CD4-positive, alpha-beta T cell treated with Interleukin-6 for 4 hours (primary cell): ENCODE data around the gene TNRC18.
A peak's percentile ranks its signal among the peaks of the same experiment; 100 is the strongest.
"Not testable (repeated sequence)": the region's sequence is repeated elsewhere in the genome, so short reads cannot be mapped to it uniquely, and the experiment has no call there.

Source experiments
- DNase-seq: peaks from one replicate; pipeline ENCODE4 v3.0.0-alpha.2; 2020; ENCODE audit warnings: mixed read lengths

Gene TNRC18

GRCh38 chr7:5313076-5313885 is 110.4 kb downstream of the TNRC18 start:
- DNase-seq: not testable (repeated sequence)

- not testable (repeated sequence) for DNase-seq
Observed at GRCh38 chr7:5312276-5313070, 111.2 kb downstream of the TNRC18 start.

GRCh38 chr7:5310822-5311405 is 112.7 kb downstream of the TNRC18 start:
- no peak for DNase-seq

- DNase-seq: no peak
Observed at GRCh38 chr7:5309146-5309545, 114.5 kb downstream of the TNRC18 start.

GRCh38 chr7:5307221-5308142 is 116.2 kb downstream of the TNRC18 start:
- not testable (repeated sequence) for DNase-seq

GRCh38 chr7:5305050-5305449 is 118.6 kb downstream of the TNRC18 start:
- DNase-seq: not testable (repeated sequence)

- no peak for DNase-seq
Observed at GRCh38 chr7:5303591-5304505, 119.8 kb downstream of the TNRC18 start.

- DNase-seq: no peak
Observed at GRCh38 chr7:5303061-5303460, 120.6 kb downstream of the TNRC18 start.

GRCh38 chr7:5302577-5302976 is 121.1 kb downstream of the TNRC18 start:
- DNase-seq: no peak

- no peak for DNase-seq
Observed at GRCh38 chr7:5300366-5300765, 123.3 kb downstream of the TNRC18 start.

- peak; percentile 79 for DNase-seq
Observed at GRCh38 chr7:5296611-5297226, 126.9 kb downstream of the TNRC18 start.

- peak; percentile 26 for DNase-seq
Observed at GRCh38 chr7:5296015-5296610, 127.5 kb downstream of the TNRC18 start.

- no peak for DNase-seq
Observed at GRCh38 chr7:5295039-5296014, 128.3 kb downstream of the TNRC18 start.

- no peak for DNase-seq
Observed at GRCh38 chr7:5294169-5294987, 129.3 kb downstream of the TNRC18 start.

- not testable (repeated sequence) for DNase-seq
Observed at GRCh38 chr7:5291711-5292335, 131.8 kb downstream of the TNRC18 start.

- no peak for DNase-seq
Observed at GRCh38 chr7:5291301-5291700, 132.3 kb downstream of the TNRC18 start.

- no peak for DNase-seq
Observed at GRCh38 chr7:5289355-5289754, 134.3 kb downstream of the TNRC18 start.

- not testable (repeated sequence) for DNase-seq
Observed at GRCh38 chr7:5288560-5288959, 135.1 kb downstream of the TNRC18 start.
